Prostate gland (tissue), 2 donors: Measurements from ENCODE around the gene SEMA4G.
A peak's percentile ranks its signal among the peaks of the same experiment; 100 is the strongest.

ENCODE experiments used
- POLR2A ChIP-seq: fragments of 450-650 bp; IDR thresholded peaks from one replicate; pipeline ENCODE4 v1.6.1; 2016; ENCODE audit warnings: antibody characterized with exemption, mild to moderate bottlenecking
- POLR2AphosphoS5 ChIP-seq: sonication (generic); formaldehyde crosslinking; IDR thresholded peaks from one replicate; pipeline ENCODE4 v1.6.1; 2017; ENCODE audit warnings: antibody characterized with exemption
- TF ChIP-seq, protein P1 (sequence below), 4 experiments: fragments of 200-600 bp in 2 of 4; fragments of 450-650 bp in 2 of 4; sonication (generic) in 2 of 4; IDR thresholded peaks; 1 replicate in 3 of 4; 2 replicates in 1 of 4; pipeline ENCODE4 v1.5.1; 2016 to 2019; ENCODE audit warnings: antibody characterized with exemption in 4 of 4, mild to moderate bottlenecking in 2 of 4, moderate library complexity in 2 of 4

DNA sequence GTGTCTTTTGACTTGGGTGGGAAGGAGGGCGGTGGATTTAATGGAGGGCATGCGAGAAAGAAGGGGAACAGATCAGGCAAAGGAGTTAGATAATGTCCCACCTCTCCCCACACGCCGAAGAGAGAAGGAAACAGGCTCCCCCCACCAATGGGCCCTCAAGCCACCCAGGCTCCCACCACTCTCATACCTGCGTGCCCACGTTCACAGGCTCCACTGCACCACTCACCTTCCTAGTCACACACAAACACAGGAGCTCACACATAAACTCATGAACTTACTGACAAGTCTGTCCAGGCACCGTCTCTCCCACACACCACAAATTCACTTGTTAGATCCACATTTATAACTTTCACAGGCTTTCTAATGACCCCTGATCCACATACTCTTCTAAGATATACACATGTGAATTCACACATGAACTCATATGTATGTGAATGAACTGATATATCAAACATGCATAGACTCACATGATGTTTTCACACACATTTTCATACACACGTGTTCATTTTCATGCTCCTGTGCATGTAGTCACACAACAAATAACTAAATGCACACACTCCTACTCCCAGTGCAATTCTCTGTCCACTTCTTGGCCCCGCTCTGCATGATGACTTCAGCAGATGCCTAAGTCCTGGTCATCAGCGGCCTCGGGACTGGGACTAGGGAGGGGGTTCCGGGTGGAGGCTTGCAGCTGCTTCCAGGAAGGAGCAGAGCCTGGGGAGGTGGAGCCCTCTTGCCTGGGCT is 31.8 kb downstream of the SEMA4G start:
- TF ChIP-seq, protein P1, sequence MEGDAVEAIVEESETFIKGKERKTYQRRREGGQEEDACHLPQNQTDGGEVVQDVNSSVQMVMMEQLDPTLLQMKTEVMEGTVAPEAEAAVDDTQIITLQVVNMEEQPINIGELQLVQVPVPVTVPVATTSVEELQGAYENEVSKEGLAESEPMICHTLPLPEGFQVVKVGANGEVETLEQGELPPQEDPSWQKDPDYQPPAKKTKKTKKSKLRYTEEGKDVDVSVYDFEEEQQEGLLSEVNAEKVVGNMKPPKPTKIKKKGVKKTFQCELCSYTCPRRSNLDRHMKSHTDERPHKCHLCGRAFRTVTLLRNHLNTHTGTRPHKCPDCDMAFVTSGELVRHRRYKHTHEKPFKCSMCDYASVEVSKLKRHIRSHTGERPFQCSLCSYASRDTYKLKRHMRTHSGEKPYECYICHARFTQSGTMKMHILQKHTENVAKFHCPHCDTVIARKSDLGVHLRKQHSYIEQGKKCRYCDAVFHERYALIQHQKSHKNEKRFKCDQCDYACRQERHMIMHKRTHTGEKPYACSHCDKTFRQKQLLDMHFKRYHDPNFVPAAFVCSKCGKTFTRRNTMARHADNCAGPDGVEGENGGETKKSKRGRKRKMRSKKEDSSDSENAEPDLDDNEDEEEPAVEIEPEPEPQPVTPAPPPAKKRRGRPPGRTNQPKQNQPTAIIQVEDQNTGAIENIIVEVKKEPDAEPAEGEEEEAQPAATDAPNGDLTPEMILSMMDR (IDR thresholded peaks at IDR 0.05): no peak
- peak; percentile 78 for TF ChIP-seq POLR2A
- peak; percentile 88 for TF ChIP-seq POLR2AphosphoS5
